DMS 273 (cell line): ENCODE data around the gene SHTN1.

Source experiments
- DNase-seq: peaks from one replicate; lab custom pipeline; 2025; ENCODE audit not compliant: unreplicated experiment; lab: John Stamatoyannopoulos, UW

SHTN1 gene

DNA sequence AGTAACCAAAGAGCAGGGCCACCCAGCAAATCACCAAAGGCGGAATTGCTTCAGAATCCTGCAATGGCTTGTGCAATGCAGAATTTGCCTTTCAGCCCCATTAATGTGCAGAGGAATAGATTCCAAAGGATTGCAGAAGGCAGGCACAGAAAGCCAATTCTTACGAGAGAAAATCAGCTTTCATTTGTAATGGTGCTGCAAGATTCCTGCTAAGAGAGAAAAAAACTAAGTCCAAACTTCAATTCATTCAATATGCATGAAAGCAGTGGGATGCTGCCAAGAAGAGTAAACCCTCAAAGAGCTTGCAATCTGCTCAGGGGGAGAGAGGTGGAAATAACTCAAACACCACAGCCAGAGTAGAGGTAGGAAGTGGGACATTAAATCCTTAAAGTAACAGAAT is 85.3 kb downstream of the SHTN1 start:
- no peak for DNase-seq

DNA sequence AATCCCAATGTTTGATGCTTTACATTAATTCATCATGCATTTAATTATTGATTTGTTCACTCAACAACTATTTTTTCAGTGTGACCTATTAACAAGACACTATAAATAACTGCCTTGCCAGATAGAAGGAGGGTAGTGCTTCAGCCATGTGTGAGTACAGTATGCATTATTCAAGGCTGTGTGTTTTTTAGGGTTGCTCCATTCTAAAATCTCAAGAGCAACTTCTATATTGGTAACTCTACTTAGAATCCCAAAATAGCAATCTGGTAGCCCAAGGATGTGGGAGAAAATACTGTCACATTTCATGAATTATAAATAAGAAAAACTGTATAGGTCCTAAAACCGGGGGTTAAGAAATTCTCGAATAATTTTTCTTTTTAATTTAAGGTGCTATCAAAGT is 85.8 kb downstream of the SHTN1 start:
- DNase-seq, result no peak

DNA sequence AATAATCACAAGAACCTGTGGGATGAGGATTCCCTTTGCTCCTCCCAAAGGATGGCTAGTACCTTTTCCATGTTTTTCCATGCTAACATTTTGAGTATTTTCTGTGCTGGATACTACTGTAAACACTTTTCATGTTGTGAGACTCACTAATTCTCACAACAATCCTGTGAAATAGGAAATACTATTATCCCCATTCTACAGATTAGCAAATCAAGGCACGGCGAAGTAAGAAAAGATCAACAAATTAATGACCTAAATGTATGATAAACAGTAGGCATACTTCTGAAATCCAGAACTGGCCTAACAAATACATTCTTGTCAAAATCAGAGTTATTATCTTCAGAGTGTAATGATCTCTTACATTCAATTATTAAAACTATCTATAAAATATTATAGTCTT is 86.4 kb downstream of the SHTN1 start:
- no peak for DNase-seq

DNA sequence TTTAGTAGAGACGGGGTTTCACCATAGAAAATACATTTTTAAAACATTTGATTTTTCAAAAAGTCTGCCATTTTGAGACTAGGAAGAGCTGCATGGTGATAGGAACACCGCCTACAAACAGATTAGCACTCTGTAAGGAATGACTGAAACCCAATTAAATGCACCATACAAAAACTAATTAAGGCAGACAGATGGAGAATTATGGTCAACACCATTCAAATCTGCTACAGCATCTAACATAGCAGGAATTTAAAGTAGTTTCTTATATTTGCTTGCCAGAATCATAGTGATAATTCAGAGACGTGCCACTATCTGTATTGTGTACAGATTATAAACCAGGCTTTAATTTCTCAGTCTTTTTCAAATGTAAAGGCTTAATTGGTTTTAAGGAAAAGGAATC is 87.5 kb downstream of the SHTN1 start:
- DNase-seq, result peak; percentile 23

DNA sequence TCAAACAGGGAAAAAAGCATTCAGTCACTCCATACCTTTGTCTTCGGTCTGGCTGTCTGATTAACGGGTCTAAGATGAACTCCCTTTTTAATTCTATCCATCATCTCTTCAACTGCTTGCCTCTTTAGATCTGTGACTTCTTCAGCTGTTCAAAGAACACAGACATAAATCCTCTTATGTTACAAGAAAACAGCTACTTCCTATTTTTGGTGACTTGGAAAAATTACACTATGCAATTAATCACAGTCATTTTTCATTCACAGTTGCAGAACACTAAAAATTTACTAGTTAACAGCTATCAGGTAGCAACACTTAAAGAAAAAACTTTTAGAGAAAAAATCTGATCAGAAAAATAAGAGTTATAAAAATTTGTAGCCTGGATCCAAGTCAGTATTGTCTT is 89.6 kb downstream of the SHTN1 start:
- no peak for DNase-seq

DNA sequence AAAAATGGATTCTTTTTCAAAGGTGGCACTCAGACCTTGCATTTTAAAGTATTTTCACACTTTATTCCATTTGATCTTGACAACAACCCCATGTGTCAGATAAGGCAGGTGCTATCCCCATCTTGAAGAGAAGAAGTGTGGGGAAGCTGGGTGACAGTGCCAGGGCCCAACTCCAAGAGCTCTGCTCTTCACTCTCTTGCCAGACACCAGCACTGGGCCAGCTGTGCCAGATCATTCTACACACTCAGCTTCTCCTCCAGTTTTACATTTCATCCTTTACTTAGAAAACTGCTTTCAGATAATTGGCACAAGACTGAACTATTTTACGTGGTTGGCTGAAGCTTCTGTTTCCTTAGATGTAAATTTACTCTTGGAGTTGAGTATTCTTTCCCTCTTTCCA is 91.3 kb downstream of the SHTN1 start:
- DNase-seq, result no peak

DNA sequence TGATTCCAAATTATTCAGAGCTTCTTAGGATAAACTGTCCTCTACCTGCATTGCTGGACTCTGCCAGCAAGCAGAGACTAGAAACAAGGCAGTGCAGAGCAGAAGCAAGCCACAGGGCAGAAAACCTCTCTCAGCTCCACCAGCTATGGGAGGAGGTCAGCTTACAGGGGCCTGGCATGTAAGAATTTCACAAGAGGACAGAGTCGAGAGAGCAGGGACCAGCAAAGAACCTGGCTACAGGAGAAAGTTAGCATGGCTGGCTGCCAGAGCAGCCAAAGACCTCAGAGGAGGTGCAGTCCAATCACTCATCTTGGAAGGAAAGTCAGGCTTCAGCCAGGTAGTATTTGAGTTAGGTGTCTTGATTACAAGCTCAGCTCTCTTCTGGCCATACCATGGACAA is 92.8 kb downstream of the SHTN1 start:
- no peak for DNase-seq

DNA sequence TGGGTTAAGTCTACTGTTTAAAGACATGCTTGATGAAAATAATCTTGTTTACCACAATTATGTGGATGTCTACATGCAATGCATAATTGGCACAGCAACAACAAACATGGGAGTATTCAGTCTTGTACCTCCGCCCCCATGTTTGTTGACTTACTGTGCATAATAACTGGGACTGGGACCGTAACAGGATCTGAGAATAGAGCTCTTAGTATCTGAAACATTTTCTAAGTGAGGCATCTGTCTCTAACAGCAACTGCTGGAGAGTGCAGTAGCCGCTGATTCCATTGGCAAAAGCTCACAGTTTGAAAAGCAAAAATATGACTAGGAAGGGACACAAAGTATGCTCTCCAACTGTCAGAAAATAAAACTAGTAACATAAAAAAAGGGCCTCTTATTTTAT is 94.1 kb downstream of the SHTN1 start:
- DNase-seq, result no peak

DNA sequence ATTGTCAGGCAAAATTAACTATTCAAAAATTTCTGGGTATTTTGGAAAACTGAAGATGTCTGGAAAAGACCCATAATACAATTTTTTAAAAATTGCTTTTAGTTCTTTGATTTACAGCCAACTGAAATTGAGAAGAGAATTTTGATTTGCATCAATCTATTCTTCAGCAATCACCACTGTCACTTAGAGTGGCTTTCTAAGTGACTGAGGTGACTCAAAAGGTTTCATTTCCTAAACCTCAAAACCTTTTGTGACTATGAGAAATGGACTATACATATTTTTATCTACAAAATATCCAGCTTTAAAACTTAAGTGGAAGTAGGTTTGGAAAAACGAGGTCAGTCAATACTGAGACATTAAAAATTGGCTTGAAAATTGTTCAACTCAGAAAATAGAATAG is 95.7 kb downstream of the SHTN1 start:
- no peak for DNase-seq

DNA sequence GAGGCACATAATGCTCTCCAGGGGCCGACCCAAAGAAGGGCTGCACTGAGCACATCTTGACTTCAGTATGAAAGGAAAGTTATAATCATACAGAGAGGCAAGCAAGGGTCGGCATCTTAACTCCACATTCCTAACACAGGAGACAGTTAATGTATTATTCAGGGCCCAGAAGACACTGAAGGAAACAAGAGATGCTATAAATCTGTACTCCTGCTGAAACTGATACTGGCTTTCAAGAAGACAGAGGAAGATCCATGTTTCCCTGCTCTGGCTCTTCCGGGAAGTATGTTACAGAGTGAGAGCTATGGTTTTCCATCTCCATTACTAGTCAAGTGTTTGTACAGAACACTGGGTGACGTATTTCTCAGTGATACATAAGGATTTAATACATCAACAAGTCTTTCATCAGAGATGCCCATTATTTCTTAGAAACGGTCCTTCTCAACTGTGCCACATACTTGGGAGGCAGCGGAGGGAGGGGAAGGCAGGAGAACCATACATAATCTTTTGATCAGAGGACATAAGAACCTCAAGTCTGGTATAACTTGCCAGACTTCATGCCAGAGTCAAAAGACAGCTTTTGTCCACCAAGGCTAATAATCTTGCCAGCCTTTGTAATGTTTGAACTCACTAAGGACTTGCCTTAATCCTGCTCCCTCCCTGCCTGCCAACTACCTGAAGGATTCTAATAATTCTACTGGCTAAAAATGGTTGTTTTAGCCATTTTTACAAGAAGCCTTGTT is 97.6 kb downstream of the SHTN1 start:
- no peak for DNase-seq

DNA sequence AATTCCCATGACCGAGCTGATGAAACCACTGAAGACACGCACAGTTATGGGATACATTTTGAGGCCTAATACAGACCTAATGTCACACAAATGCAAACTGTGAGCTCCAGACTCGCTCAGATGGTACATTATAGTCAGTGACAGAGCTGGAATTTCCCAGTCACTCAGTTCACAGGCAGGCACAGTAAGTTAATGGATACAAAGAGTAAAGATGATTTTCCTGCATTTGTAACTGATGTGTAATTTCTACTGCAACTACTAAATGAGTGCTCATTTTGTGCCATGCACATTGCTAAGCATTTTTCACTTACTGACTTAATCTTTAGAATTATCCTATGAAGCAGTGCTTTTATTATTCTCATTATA is 99.2 kb downstream of the SHTN1 start:
- DNase-seq, result no peak

DNA sequence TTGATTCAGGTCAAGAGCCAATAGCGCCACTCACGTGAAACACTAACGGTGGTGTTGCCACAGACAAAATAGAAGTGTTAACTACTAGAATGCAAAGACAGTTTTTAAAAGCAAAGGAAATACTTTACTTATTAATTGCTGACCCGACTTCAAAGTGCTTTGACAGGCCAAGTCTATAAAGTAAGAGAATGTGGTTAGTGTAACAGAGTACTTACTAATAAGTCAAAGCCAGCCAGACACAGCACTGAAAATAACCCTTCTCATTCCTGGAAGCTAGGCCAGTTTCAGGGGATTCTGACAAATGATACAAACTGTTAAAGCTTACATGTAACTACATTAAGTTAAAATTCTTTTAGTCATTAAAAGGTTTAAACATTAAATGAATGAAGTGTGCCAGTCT is 105.4 kb downstream of the SHTN1 start:
- no peak for DNase-seq

DNA sequence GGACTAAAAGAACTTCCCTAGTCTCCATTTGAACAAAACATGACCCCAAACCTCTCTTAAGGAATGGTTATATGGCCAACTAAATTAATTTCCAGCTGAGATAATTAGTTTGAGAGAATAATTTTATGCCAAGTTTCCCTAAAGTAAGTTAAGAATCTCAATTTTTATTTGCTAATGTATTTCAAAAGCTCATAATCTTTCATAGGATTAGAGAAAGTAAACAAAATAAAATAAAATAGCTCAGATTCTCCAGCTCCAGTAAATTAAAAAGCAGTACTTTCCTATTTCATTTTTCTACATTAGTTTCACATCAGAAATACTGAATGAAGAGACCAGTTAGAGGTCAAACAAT is 111.3 kb downstream of the SHTN1 start:
- DNase-seq, result no peak

DNA sequence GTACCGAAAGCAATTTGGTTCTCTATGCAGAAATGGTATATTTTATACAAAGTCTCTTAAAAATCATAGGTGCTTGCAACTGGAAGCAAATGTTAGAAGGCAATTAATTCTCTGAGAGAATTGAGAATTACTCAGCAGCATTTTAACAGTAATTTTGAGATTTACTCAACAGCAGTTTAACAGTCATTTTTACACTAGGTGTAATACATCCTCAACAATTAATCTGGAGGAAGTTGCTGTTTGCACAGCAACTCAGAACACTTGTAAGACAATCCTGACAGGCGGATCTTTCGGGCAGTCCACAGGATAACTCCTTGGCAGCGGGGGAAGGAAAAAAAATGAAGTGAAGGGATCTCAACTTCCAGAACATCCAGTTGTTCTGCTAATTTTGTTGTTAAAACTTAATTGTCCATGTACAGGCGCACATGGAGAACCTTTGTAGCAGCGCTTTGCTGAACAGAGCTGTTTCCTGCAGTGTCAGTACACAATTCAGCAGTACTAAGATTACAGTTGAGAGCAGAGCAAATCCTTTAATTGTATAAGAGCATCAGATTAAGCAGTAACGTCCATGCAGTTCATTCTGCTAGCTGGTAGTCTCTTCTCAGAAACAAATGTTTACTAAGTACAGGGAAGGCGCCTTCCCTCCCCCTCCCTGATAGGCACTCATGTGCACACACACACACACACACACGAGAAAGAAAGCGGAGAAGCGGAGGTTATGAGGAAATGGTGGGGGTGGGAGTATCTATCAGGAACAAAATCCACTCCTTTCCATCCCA is 111.9 kb downstream of the SHTN1 start:
- peak; percentile 18 for DNase-seq

DNA sequence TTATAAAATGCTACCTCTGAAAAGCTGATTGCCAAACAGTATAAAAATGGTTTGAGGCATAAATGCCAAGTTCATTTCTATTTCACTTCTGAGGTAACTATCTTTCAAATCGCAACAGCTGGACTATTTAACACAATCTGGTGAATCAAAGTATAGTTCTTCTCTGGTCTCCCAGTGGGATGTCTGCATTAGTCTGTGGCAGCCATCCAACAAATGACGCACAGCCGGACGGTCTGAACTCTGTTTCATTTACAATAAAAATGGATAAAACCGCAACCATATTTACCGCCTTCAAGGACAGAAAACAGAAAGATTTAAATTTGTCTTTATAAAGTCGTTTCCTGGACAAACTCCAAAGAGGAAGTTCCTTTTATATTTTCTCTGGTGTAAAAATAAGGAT is 113.8 kb downstream of the SHTN1 start:
- DNase-seq, result peak; percentile 92

DNA sequence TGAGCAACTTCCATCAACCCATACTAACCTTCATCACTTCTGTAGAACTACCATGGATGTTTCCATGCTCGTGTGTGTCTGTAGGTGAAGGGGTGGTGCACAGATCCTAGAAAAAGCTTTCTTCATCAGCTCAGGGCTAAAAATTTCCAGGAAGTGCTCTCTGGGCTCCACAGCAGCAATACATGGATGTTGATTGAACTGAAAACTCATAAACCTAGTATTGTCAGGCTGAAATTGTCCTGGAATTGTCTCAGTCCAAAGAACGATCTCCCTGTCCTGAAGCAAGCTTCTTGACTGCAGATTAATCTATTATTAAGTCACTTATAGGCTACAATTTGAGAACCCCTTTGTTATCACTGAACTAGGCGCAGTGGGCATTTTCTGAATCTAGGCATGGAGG is 115.9 kb downstream of the SHTN1 start:
- no peak for DNase-seq

DNA sequence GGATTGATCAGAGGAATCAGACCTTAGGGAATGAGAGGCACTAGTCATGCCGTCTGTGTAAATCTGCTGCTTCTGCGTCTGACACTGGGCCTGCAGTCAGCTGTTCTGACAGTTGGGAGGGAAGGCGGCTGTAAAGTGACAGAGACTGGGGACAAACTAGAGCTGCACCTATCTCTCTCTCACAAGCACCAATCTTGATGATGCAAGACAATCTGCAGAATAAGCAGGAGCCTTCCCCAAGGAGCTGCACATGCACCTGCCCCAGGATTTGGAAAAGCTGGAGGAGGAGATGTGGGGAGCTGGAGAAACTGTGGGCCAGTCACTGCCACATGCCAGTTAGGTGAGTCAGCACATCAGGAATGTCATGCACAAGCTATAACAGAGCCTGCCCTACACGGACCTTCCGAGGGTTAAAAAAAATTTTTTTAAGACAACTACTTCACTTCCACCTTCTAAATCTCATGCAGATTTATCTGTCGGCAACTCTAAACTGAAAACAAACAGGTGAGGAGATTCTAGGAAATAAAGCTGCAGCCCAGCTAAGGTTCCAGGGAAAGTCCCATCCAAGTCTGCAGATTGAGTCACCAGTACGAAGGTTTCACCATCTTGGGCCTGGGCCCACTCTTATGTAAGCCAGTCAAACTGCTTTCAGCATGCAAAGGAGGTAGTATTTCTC is 116.5 kb downstream of the SHTN1 start:
- peak; percentile 14 for DNase-seq

DNA sequence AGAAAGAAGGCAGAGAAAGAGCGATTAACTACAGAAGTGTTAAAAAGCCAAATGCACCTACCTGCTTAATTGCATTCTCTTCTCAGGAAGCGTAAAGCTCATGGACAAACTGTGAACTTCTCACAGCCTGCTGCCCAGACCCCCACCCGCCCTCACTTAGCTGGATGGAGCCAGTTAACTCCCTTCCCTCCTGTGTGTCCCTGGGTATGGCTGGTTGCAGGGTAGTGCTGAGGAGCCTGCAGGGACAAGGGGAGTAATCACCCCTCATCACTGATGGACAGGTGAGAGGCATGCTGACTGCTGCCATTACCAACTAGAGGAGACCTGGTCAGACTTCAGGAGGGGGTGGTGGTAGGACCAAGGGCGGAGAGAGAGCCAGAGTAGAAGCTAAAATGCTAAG is 118.2 kb downstream of the SHTN1 start:
- DNase-seq, result peak; percentile 3

DNA sequence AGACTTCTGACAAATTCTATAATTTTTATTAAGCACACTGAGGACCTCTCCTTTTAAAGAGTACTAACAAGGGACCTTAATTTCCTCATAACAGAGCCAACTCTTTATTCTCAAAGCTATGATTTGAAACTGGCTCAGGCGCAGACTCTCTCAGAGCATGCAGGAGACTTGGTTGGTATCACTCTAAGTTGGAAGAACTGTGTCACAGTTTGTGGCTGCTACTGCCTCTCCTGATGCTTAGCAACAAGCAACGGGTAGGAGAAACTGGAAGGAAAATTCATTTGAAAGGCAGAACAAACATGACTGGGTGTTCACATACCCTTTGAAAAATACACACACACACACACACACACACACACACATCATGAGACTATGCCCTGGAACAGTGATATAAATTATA is 122.3 kb downstream of the SHTN1 start:
- no peak for DNase-seq

DNA sequence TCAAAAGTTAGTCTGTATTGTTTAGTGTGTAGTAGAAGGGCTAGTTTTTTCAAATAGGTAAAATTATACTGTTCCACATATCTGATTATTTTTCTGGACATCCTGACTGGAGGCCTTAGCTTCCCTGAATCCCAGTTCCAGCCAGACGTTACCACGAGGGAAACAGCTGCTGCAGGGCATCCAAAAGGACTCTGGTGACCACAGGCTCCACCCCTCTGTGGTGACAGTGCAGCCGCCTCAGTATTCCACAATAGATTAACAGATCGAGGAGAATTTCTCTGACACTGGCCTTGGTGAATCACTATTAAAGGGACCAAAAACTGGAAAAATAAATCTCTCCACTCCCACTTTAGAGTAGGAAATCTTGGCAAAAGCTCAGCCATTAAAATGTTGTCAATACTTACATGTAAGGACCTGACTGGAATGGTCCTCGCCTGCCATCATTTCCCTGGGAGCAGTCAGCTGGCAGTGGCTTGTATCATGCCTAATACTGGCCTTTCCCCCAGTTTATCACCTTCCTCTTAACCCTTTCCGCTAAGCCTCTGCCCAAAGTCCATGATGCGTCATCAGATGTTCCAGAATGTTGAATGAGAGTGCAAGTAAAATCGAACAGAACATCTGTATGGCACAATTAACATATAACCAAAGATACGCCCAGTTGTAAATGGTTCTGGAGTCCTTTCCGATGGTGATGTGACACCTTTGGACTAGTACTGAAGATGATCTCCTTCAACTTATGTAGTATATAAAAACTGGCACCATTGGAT is 124.1 kb downstream of the SHTN1 start:
- no peak for DNase-seq

DNA sequence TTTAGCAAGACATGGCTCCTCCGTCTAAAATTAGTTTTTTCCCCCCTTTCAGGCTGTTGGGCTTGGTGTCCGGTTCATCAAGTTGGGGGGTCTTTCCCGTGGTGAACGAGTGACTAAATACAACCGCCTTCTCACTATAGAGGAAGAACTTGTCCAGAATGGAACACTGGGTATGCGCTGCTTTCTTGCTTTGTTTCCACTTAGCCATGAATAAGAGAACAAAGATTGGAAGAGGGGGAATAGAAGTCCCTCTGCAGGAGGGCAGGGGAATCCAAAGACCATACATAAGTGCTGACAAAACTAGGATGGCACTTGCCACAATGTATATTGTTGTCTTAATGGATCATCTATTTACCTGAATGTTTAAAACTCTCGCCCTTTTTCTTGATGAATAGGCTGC is 125.2 kb downstream of the SHTN1 start:
- DNase-seq, result no peak

DNA sequence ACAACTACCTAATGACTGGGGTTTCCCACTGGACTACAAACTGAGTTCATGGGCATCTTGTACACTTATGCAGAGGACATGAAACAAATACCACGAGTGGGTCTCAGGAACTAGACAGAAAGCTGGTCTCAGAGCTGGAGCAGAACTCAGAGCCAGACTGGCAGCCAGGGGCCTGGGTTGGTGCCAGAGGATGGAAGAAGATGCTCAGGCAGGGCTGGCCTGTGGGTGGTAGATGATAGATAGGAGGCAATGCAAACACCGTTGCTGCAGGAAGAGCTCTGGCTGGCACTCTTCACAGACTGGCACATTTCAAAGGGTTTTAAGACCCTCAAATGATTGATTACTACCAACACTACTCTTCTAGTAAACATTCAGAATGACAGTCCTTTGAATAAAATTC is 126.9 kb downstream of the SHTN1 start:
- DNase-seq, result no peak
